Stimulated activated CD4-positive, alpha-beta T cell treated with anti-CD3 and anti-CD28 coated beads, Interleukin-1b, Interleukin-23, amount 100 ng/mL, for 1 hour (primary cell): ENCODE measurements around the gene DEPDC5.
A peak's percentile ranks its signal among the peaks of the same experiment; 100 is the strongest.

ENCODE experiments used
- DNase-seq, 2 donors: peaks; one replicate each; pipeline ENCODE4 v3.0.0-alpha.2; 2020; ENCODE audit warnings: low read depth in 2 of 2

Gene DEPDC5

DNA sequence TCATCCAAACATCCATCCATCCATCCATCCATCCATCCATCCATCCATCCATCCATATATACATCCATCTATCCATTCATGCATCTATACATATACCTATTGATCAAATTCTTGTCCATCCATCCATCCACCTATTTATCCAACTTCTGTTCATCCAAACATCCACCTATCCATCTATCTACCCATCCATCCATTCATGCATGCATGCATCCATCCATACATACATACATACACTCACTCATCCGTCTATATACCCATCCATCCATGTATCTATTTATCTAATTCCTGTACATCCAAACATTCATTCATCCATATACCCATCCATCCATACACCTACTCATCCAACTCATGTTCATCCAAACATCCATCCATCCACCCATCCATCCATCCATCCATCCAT, 171.2 kb downstream of the DEPDC5 start:
- no peak for DNase-seq

DNA sequence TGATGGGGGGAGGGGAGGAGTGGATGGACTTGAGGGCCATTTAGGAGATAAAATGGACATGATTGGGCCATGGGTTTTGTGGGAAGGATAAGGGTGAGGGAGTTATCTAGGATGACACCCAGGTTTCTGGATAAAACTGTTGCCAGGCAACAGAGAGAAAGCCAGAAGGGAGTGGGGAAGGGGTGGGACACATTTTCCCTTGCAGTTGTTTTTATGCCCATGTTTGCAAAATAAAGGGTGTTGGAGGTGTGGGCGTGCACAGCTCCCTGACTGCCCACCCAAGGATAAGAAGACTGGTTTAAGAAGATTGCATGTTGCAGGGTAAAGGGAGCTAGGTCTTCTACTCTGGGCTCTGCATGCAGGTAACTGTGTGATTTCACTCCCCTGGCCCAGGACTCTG, 172.2 kb downstream of the DEPDC5 start:
- DNase-seq: no peak

DNA sequence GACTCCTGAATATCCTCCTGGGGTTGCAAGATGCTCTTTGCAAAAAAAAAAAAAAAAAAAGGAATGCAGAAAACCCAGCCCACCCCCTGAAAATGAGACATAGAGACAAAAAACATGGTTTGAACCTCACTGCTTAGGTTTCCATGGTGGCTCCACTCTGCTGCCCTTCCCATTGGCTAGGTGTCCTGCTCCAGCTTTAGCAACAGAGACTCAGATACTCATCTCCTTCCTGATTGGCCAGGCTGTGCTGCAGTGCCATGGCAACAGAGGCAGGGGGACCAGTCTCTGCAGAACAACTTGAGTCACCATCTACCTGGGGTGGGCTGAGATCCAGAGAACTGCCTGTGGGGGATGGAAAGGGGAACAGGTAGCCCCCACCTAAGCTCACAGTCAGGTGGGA, 173.2 kb downstream of the DEPDC5 start:
- DNase-seq: no peak

DNA sequence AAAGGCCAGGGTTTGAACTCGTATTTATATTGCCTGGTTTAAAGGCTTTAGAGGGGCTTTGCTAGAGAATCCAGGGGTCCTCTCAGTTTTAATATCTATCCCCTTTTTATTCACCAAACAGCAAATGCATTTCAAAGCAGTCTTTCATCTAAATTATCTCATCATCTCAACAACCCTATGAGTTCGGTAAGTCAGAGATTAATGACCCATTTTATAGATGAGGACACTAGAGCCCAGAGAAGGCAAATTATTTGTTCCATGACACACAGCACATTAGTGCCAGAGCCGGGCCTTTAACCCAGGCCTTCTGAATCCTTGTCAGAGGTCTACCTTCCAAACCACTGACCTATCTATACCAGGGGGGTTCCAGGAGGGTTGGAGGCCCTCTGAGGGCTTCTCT, 173.7 kb downstream of the DEPDC5 start:
- DNase-seq: no peak

DNA sequence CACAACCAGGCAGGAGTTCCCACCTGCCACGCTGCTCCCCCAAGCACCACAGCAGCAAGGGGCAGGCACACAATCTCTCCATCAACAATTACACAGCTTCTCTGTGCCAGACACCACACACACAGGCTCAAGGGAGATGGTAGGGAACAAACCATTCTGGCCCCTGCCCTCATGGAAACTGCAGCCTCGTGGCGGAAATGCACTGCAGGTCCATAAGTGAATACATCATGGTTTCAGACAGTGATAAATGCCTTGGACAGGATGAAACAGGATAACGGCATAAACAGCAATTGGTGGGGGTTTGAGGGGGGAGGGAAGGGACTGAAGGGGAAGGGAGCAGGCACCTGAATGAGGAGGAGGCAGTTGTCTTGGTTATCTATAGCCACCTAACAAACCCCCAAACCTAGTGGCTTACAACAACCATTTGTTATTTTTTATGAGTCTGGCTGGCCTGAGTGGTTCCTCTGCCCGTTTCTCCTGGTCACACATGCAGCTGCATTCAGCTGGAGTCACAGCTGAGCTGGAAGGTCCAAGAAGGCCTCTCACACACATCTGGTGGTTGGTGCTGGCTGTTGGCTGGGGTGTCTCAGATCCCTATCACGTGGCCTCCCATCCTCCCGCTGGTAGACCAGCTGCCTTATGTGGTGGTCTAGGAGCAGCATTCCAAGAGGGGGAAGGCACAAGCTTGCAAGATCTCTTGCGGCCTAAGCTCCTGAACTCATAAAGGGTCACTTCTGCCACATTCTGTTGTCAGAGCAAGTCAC, 175.5 kb downstream of the DEPDC5 start:
- DNase-seq: no peak

DNA sequence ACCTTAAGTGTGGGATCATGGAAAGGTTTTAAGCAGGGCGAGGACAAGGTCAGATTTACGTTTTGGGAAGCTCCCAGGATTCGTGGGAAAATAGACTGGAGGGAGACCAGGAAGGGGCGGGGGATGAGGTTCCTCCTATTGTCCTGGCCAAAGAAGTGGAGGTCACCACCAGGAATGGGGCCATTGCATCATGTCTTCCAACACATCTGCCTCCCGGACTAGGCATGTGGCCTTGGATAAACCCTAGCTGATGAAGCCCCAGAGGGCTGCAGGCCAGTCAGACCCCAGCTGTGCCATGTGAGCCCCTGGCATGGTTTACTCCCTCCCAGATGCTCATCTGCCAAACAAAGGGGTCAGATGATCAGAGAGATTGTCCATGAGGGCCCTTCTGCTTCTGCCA, 179.0 kb downstream of the DEPDC5 start:
- DNase-seq: no peak

DNA sequence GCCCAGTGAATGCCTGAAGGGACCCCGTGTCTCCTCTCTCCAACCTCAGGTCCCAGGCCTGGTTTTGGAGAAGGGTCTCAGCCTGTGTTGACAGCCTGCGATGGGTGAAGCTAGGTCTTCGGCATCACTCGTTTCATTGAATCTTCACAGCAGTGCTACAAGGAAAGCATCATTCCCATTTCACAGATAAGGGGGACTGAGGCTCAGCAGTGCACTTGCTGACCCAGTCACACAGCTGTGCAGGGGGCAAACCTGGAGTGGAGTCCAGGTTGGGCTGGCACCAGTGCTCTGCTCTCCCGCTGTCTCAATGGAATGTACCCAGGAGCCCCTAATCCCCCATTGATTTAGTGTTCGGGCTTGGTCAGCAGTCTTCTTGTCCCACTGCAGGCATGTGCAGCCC, 179.6 kb downstream of the DEPDC5 start:
- DNase-seq: no peak

DNA sequence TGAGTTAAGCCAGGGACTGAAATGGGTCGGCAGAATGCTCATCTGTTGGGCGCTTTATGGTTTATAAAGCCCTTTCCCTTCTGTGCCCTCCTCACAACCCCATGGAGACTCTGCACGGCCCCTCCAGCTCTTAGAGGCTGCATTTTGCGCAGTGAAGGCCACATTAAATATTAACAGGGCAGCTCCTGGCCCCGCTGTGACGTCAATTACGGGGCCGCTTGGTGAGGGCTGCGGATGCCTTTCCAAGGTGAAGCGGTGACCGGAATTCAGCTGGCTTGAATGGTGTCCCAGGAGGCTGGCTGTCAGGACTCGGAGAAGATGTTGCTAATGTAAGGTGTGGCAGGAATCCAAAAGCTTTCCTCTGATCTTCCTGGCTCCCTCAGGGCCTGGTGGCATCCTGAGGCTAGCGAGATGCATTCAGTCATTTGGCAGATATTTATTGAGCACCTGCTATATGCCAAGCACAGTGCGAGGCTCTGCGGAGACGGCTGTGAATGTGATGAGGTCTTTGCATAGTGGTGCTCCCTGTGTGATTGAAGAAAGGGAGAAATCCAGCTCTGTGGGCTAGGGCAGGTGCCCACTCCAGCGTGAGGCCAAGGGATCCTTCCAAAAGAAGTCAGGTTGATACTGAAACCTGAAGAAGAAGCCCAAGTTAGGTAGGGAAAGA, 180.1 kb downstream of the DEPDC5 start:
- DNase-seq: no peak

DNA sequence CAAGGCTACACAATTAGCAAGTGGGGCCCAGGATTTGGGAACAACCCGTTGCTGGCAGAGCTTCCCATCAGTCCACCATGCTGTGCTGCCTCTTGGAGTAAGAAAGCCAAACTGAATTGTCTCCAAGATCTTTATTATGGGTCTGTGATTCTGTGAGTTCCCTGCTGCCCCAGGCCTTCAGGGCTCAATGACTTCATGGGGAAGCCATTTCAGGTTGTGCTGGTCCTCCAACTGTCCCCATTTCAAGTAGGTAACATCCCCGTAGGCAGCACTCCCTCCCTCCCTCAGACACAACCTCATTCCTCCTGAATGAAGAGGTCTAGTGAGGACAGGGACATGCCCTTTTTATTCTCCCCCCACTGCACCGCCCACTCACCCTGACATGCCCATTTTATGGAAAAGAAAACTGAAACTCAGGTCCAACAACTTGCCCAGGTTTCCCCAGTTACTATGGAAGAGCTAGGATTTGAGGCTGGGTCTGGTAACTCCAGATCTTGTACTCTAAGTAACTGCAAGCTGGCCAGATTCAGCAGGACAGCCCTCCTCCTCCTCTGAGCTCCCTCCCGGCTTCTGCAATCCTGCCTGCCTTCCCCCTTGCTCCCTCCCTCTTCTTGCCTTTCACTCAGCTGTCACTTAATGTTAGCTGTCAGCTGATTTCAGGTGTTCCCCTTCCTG, 182.3 kb downstream of the DEPDC5 start:
- DNase-seq: no peak

DNA sequence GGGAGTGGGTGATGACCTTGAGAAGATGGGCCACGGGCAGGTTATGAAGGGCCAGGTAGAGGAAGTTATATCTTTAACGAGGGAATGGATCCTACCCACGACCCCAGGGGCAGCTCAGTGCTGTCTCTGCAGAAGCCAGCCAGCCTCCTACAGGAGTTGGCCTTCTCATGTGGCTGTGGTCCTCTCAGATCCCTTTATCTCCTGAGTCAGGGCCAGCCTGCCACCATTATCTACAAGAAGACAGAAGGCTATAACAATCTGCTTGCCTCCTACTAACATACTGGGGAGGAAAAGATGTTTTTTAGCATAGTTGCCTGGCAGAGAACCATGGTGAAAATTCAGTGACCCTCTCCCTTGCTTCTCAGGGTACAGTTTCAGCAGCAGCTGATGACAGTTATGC, 183.5 kb downstream of the DEPDC5 start:
- DNase-seq: no peak

DNA sequence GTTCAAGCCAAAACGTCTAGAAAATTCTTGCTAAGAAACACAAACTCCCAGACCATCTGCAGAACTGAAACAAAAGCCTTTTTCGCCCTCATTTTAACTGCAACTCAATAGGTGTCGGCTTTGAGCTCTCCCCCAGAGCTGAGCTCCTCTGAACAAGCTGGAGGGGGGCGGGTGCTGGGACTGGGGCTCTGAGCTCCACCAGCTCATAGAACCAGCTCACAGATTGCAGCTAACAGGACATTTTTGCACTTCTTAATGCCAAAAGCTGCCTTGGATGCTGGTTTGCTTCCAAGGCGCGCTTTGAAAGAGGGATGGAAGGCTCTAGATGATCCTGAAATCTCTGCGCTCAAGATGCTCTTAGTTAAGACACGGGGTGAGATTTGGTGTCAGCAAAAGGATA, 184.5 kb downstream of the DEPDC5 start:
- DNase-seq: no peak

DNA sequence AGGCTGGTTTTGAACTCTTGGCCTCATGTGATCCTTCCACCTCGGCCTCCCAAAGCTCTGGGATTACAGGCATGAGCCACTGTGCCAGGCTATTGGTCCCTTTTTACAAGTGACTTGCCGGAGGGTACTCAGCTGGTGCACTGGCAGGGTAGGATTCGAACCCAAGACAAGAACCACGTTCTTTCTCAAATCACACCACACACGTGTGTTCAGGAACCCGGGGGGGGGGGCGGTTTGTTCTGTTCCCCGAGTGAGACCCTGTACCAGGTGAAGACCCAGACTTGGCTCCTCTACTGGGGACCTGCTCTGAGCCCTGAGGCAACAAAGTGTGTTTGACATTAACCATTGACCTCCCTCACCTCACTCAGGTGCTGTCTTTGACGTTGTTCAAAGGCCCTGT, 186.7 kb downstream of the DEPDC5 start:
- DNase-seq: no peak

DNA sequence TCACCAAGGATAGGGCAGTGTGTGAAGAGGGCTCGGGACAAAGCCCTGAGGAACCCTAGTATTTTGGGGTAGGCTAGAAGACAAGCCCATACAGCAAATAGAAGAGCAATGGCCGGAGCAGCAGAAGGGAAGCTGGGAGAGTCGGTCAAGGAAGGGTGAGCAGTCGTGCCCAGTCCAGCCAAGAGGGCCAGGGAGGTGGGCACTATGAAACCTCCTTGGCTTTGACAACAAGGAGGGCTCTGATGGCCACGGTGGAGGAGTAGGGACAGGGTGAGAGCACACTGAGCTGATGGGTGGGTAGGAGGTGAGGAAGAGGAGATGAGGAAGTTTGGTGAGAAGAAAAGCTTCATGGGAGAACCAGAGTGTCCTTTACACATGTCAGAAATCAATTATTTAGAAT, 188.3 kb downstream of the DEPDC5 start:
- DNase-seq: no peak

DNA sequence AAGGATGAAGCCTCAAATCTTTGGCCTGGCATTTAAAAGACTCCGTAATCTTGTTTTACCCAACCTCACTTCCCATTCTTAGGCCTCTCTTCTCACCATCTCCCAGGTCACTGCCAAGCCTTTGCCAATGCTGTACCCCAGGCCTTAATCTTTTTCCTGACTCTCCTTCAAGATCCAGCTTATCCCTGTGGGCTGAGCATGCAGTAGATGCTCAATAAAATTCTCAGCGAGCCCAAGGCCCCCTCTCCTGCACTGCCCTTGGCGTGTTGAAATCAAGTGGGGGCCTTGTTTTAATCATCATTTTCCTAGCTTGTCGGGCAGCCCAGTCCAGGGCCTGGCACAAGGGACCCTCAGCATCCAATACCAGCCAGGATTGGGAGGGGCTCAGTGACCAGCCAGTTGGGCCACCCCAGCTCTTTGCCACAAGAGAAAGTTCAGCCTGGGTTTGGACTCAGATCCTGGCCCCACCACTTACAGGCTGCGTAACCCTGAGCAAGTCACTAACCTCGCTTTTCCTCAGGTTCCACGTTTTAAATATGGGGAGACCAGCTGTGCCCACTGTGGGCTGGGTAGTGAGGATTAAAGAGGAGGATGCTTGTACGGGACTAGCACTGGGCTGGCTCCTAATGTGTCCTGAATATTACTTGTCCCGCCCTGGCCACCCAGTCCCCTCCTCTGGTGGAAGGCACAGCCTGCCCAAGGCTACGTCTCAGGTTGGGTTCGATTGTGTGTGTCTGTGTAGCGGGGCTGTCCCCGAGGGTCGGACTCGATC, 189.6 kb downstream of the DEPDC5 start:
- DNase-seq: no peak

DNA sequence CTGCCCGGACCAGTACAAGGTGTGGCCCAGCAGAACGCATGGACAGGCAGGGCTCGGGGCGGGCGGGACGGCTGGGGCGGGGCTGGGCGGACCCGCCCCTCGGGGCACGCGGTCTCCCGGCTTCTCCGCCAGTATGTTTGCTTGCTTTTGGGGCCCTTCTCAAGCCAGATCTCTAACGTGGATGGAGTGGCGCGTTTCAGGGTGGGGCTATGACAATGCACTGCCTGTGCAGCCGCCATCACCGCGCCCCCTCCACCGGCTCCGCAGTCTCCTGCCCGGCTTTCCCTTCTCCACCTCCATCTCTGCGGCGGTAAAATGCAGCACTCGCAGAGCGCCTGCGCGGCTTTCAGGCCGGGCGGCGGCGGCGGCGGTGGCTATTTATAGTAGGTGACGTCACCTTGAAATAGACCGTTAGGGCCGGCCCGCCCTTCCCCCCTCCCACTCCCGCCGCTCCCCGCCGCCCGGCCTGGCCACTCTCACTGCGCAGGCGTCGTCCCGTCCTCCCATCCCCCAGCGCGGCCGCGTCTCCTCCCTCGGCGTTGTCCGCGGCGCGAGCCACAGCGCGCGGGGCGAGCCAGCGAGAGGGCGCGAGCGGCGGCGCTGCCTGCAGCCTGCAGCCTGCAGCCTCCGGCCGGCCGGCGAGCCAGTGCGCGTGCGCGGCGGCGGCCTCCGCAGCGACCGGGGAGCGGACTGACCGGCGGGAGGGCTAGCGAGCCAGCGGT, 190.3 kb downstream of the DEPDC5 start, which contains the start of gene YWHAH:
YWHAH (plus strand) TSS at position 558 of the 722 bp plus-strand sequence. CDS start 199 bp downstream, outside the sequence.
- DNase-seq: peak; percentile 60 to 71

DNA sequence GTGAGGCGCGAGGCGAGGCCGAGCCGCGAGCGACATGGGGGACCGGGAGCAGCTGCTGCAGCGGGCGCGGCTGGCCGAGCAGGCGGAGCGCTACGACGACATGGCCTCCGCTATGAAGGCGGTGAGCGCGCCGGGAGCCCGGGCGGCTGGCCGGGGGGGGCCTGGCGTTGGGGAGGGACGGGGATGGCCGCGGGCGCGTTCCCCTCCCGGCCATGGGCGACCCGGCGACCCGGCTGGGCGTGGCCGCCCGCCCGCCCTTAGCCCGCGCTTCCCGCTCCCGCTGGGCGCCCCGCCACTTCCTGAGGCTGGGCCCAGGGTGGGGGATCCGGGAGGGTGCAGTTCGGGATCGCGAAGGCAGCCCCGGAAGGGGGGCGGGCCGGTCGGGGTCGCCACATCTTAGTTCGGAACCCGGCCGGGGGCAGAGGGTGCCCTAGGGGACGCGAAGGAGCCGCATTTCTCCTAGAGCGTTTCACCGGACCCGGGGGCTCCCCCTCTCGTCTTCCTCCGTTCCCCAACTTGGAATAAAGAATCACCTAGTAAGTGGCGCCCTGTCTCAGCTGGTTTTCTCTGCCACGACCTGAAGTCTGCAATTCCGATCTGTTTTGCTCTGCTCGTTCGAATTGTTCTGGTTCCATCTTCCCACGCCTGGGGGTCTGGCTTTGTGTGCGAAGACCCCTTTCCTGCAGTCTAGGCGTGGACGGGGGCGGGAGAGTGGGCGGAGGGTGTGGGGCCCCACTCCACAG, 191.1 kb downstream of the DEPDC5 start:
- no peak for DNase-seq

DNA sequence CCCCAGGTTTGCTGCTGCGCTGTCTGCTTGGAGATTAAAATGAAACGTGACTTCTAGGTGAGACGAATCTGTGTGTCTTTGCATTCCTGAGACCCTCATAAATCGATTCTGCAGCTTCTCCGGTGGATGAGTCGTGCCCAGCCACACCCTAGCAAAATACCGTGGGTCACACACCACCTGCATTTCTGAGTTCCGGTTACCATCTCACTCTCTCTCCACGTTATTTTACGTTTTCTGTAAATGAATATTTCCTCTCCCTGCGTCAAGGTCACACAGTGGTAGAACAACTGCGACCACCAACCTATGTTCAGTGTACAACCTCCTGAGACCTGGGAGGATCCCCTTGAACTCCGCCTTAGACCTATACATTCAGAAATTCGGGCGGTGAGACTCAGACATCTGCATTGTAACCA, 191.6 kb downstream of the DEPDC5 start:
- no peak for DNase-seq

DNA sequence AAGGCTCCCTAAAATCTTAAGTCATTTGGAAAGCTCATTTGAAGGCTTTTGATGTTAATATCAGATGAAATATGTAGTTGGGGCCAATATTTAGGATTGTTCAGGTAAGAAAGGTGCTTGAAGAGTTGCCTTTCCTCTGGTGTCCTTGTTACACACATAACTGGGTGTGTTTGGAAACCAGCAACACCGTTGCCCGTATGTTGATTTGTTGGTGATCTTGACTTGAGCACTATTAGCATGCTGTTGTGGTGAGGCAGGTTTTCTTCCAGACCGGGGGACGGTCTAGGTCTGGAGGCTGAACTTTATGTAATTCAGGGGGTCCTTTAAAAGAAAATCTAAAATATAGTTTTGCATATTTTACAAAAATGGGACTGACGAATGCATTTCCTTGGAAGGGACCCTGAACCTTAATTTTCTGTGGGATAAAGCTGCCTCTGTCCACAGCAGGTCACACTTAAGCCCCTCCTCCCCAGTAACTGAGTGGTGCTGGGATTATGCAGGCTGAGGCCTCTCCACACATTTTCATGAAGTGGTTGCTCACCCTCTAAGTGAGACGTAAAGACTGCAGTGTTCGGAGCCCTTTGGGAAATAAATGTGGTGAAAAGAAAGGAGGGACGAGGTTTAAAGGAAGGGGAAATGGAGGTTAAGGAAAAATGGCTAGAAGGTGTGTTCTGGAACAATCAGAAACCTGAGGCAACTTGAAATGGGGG, 192.3 kb downstream of the DEPDC5 start:
- no peak for DNase-seq

DNA sequence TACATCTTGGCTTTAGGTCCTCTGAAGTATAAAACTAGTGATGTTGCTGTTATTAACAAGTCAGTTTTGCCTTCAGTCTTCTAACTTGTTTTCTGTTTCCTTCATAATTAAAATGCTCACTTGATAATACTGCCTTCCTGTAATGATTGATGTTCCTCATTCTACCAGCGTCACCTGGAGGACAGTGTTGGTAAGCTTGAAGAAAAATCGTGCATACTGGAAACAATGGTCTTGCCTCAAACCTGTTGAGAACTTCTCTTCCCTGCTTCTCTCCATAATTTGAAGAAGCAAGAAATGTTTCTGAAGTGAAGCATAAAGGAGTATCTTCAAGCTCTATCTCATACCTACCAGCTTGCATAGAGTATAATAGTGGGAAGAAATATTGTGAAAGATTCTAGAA, 193.5 kb downstream of the DEPDC5 start:
- no peak for DNase-seq

DNA sequence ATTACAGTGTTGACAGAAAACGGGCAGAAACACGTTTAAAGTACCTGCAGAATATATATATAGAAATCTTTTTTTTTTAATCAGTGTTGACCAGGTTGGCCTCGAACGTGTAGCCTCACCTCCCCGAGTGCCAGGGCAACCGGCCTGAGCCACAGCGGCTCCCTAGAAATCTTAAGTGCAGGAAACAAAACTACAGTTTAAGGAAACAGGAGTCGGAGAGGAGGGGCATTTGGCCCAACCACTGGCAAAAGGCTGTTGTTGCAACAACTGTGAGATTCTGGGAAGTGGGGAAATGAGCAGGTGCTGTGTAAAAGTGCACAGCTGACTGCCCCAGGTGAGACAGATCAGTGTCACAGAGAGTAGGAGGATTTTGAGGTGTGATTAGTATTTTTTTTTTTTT, 194.2 kb downstream of the DEPDC5 start:
- no peak for DNase-seq
